GM12878 (cell line): ENCODE data around the gene MYO16. TPM values are rescaled to one million over a fixed set of nuclear protein-coding genes. Genes with fewer than 3 reads are reported as not detected.

ENCODE experiments used
- ATAC-seq: fragments of 200-7000 bp; cut with Tn5 transposase; 3 replicates; pipeline ENCODE4 v1.9.1; 2020; ENCODE audit warnings: mild to moderate bottlenecking, moderate library complexity
- BruUV-seq: library from RNA; stranded (reverse); fragments of 400-500 nt; replicated peaks from 2 replicates; lab custom pipeline; 2021; lab: Mats Ljungman, UMichigan
- CTCF ChIA-PET: fragments of 300-600 bp; sonication (Branson Sonifier 250); formaldehyde crosslinking; extraction: SDS; loops from one replicate; lab custom pipeline; 2021; ENCODE audit warnings: inconsistent platforms; lab: Yijun Ruan, JAX
- POLR2A ChIA-PET: fragments of 350-600 bp; formaldehyde crosslinking; extraction: SDS; loops from one replicate; lab custom pipeline; 2021; ENCODE audit warnings: inconsistent platforms; lab: Charles Lee
- RAD21 ChIA-PET: fragments of 300-600 bp; sonication (Branson Sonifier 250); formaldehyde crosslinking; loops from one replicate; lab custom pipeline; 2023; ENCODE audit warnings: antibody characterized with exemption; ENCODE audit not compliant: unreplicated experiment; lab: Charles Lee
- SMC1A ChIA-PET: fragments of 300-600 bp; sonication (Branson Sonifier 250); formaldehyde crosslinking; loops from one replicate; lab custom pipeline; 2023; ENCODE audit not compliant: unreplicated experiment, uncharacterized antibody; lab: Charles Lee
- DNase-seq: peaks from one replicate; pipeline ENCODE4 v3.0.0-alpha.2; 2011; ENCODE audit warnings: low read depth, low spot score
- FAIRE-seq: peaks from 3 replicates; lab custom pipeline; 2011; peaks lifted over from hg19 to GRCh38; lab: Jason Lieb, UNC
- H2AFZ ChIP-seq: 2 replicates; pipeline ENCODE4 v1.6.0; 2011; ENCODE audit warnings: low read depth, low read length, control low read depth; ENCODE audit not compliant: control insufficient read depth
- H3K27ac ChIP-seq: 2 replicates; pipeline ENCODE4 v1.5.1; 2011; ENCODE audit warnings: control low read depth; ENCODE audit not compliant: control insufficient read depth, insufficient read depth
- H3K27me3 ChIP-seq, 2 experiments: replicated peaks in 1 of 2; 2 replicates each; pipeline versions ENCODE4 v1.6.0 to v1.6.1; 2011; ENCODE audit warnings: low read length in 1 of 2; ENCODE audit not compliant: control insufficient read depth in 2 of 2, insufficient read depth in 2 of 2
- H3K36me3 ChIP-seq, 2 experiments: 2 replicates each; pipeline ENCODE4 v1.5.1; 2011; ENCODE audit warnings: low read length in 1 of 2; ENCODE audit not compliant: control insufficient read depth in 2 of 2, insufficient read depth in 2 of 2
- H3K4me1 ChIP-seq: 2 replicates; pipeline ENCODE4 v1.6.1; 2011; ENCODE audit warnings: mild to moderate bottlenecking, low read length, moderate library complexity, mixed read lengths; ENCODE audit not compliant: control insufficient read depth, insufficient read depth
- H3K4me2 ChIP-seq: 2 replicates; pipeline ENCODE4 v1.6.0; 2011; ENCODE audit warnings: control low read depth; ENCODE audit not compliant: control insufficient read depth, insufficient read depth
- H3K4me3 ChIP-seq: fragments of 200-600 bp; sonication (generic); 2 replicates; pipeline ENCODE4 v1.5.1; 2016
- H3K79me2 ChIP-seq: 2 replicates; pipeline ENCODE4 v1.6.0; 2011; ENCODE audit warnings: low read length; ENCODE audit not compliant: control insufficient read depth, insufficient read depth
- H3K9ac ChIP-seq: 2 replicates; pipeline ENCODE4 v1.8.0; 2011; ENCODE audit warnings: low read length, control low read depth, mixed read lengths; ENCODE audit not compliant: control insufficient read depth, insufficient read depth
- H3K9me3 ChIP-seq: replicated peaks from 3 replicates; pipeline ENCODE4 v1.5.1; 2011; ENCODE audit warnings: mild to moderate bottlenecking, low read length; ENCODE audit not compliant: control insufficient read depth, insufficient read depth
- H4K20me1 ChIP-seq: 2 replicates; pipeline ENCODE4 v1.6.0; 2011; ENCODE audit not compliant: control insufficient read depth, insufficient read depth
- ATF7 ChIP-seq: fragments of 450-650 bp; IDR thresholded peaks from 2 replicates; pipeline ENCODE4 v1.6.1; 2016; ENCODE audit warnings: low read depth, mild to moderate bottlenecking
- CBX5 ChIP-seq: sonication (generic); IDR thresholded peaks from 2 replicates; pipeline ENCODE4 v1.6.1; 2016; ENCODE audit warnings: low read depth, moderate library complexity, mild to moderate bottlenecking, inconsistent platforms
- CTCF ChIP-seq, 3 experiments: IDR thresholded peaks in 2 of 3; conservative IDR thresholded peaks in 1 of 3; 2 replicates each; pipeline ENCODE4 v1.5.1; 2011; ENCODE audit warnings: low read depth in 3 of 3, low read length in 3 of 3, mild to moderate bottlenecking in 3 of 3, control low read depth in 2 of 3, moderate library complexity in 2 of 3, inconsistent platforms in 1 of 3, mixed read lengths in 1 of 3; ENCODE audit not compliant: control insufficient read depth in 2 of 3, insufficient read depth in 1 of 3; ENCODE audit errors: extremely low read depth in 1 of 3
- ESRRA ChIP-seq: IDR thresholded peaks from 2 replicates; pipeline ENCODE4 v1.6.1; 2012; ENCODE audit warnings: mild to moderate bottlenecking, low read length, improper control_type of control experiment
- IKZF1 ChIP-seq: fragments of 450-650 bp; conservative IDR thresholded peaks from 2 replicates; pipeline ENCODE4 v1.6.1; 2017; ENCODE audit warnings: antibody characterized with exemption, mild to moderate bottlenecking
- MTA3 ChIP-seq: IDR thresholded peaks from 2 replicates; pipeline ENCODE4 v1.6.1; 2012; ENCODE audit warnings: low read length, inconsistent platforms, borderline replicate concordance
- TCF12 ChIP-seq: IDR thresholded peaks from 2 replicates; pipeline ENCODE4 v1.6.1; 2011; ENCODE audit warnings: low read depth, mild to moderate bottlenecking, low read length
- YBX1 ChIP-seq: fragments of 450-650 bp; IDR thresholded peaks from 2 replicates; pipeline ENCODE4 v1.6.1; 2016; ENCODE audit warnings: antibody characterized with exemption
- ZBTB4 ChIP-seq: fragments of 450-650 bp; formaldehyde crosslinking; IDR thresholded peaks from 2 replicates; pipeline ENCODE4 v1.4.0; 2022; ENCODE audit warnings: mild to moderate bottlenecking, moderate library complexity
- WGBS: methylation state at CpG from one replicate; pipeline ENCODE4 v1.1.6; 2016; ENCODE audit warnings: low lambda C conversion rate; ENCODE audit not compliant: insufficient replicate concordance, insufficient coverage; ENCODE audit errors: missing lambda C conversion rate; 5-methylcytosine and 5-hydroxymethylcytosine counted together
- in situ Hi-C: fragments of 300-500 bp; cut with MboI; formaldehyde crosslinking; loops from 9 replicates; pipeline ENCODE4 v1.14.3; 2018; ENCODE audit warnings: mixed read lengths
- intact Hi-C: fragments of 100-400 bp; cut with micrococcal nuclease; formaldehyde crosslinking; loops from one replicate; pipeline ENCODE4 v1.14.2; 2022; ENCODE audit not compliant: unreplicated experiment
- polyA plus RNA-seq, 11 experiments: library from polyadenylated mRNA; depleted of rRNA in 4 of 11; unstranded in 6 of 11; stranded (reverse) in 5 of 11; fragments of >200 nt; fragmentation: Nextera tagmentation in 4 of 11; fragmentation: Illumina TruSeq in 1 of 11; extraction: Ambion mirVana in 4 of 11; extraction: Trizol in 1 of 11; gene quantifications; 1 replicate in 1 of 11; 2 replicates in 10 of 11; pipeline versions ENCODE4 v1.2.1 to v1.2.3, GENCODE V29; 2011 to 2016; ENCODE audit warnings: inconsistent platforms in 2 of 11, missing spikeins in 2 of 11, low read depth in 1 of 11
- total RNA-seq, 4 experiments: library from RNA; depleted of rRNA in 3 of 4; stranded (reverse); fragments of >200 nt in 3 of 4; fragmentation: Illumina TruSeq in 1 of 4; extraction: Trizol in 1 of 4; gene quantifications; 2 replicates each; pipeline versions ENCODE4 v1.2.1 to v1.2.3, GENCODE V29; 2013 to 2021

Gene MYO16
- total and polyA plus RNA-seq, 10 of the 15 experiments (the other 5 are each of a cell fraction or from before 2014, with no cell fraction given), result under 0.01 to 1.7 (median 0.05) TPM; not detected in 4

GRCh38 chr13:109206616-109207015, 577.2 kb downstream of the MYO16 start (continued):
- TF ChIP-seq ZBTB4 (CRISPR knock-in tag) (no peak), YBX1 (no peak), CBX5 (no peak), IKZF1 (no peak)

- ChIA-PET POLR2A (no interaction called here), CTCF (no interaction called here), RAD21 (no interaction called here), SMC1A (interaction anchor here (3.8 kb wide), 1 partner anchor 12 kb away, joined by 12 read pairs; no protein-coding TSS in a partner anchor)
- BruUV-seq, result no TSS peak
- Histone ChIP-seq H3K27me3 (no peaks in the 10 kb centered on the region), H3K9me3 (no peaks in the 10 kb centered on the region), H2AFZ (no peak overlapping the region), H3K4me3 (no peak overlapping the region), H3K4me1 (no peaks in the 10 kb centered on the region), H3K36me3 (no peaks in the 10 kb centered on the region), H3K4me2 (no peak overlapping the region), H3K9ac (no peak overlapping the region), H3K79me2 (no peaks in the 10 kb centered on the region), H3K27ac (no peak overlapping the region), H4K20me1 (no peaks in the 10 kb centered on the region)
- in situ Hi-C loops (no loop called here), intact Hi-C loops (no loop called here)
- DNase-seq (no peak), ATAC-seq (no peak), FAIRE-seq (no peak)
- WGBS, result 85% methylated on average over 12 of the region's 12 CpGs
- TF ChIP-seq MTA3, result no peak
- no peak for TF ChIP-seq ESRRA
- no peak for TF ChIP-seq ZBTB4 (CRISPR knock-in tag)
- TF ChIP-seq ATF7, result no peak
- TF ChIP-seq CTCF (IDR thresholded peaks at IDR 0.05 in 2 of 3, conservative IDR thresholded peaks at IDR 0.05 in 1 of 3; ENCODE audit: control insufficient read depth in 2 of 3, extremely low read depth in 1 of 3, insufficient read depth in 1 of 3, low read depth in 3 of 3, low read length in 3 of 3), result no peak
- TF ChIP-seq TCF12, result no peak
These were observed 578.2 kb downstream of the MYO16 start for GRCh38 chr13:109207622-109208021.
